Measurements from ENCODE around the gene ENTPD6.
"Not testable (repeated sequence)": the region's sequence is repeated elsewhere in the genome, so short reads cannot be mapped to it uniquely, and the experiment has no call there.

The ENTPD6 gene

DNA sequence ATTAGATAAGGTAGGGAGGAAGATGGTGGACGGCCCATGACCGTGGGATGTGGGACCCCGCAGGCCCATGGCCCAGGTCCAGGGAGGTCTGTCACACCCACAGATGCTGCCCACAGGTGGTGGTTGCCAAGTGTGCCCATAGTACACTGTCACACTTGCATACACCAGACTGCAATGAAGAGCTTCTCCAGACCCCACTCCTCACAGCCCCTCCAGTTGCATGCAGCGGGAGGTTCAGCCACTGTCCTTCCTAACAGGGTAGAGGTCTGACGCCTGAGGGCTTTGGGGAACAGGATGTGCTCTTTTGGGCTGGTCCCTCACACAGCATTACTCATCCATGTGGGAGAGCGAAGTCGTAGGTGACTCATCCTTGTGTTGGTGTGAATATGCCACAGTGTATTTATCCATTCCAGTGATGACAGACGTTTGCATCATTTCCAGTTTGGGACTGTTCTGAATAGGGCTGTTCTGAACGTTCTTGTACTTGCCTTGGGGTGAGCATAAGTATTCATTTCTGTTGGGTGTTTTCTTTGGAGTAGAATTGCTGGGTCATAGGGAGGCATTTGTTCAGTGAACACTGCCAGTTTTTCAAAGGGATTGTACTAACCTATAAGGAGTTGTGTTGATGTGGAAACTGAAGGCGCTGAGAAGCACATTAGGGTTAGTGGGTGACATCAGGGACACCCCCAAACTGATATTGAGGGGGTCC lies 42.3 kb downstream of the ENTPD6 start:
- Histone ChIP-seq H2BK5ac (ENCODE audit: low read length) (no peak overlapping the region), H3K23ac (ENCODE audit: low read length) (no peak overlapping the region), H3K9ac (ENCODE audit: low read length) (no peak overlapping the region), H3K36me3 (ENCODE audit: control insufficient read depth, insufficient read depth, low read length) (no peaks in the 10 kb centered on the region), H2BK120ac (ENCODE audit: low read depth, low read length) (no peak overlapping the region), H3K56ac (ENCODE audit: low read length) (no peak overlapping the region), H3K79me1 (ENCODE audit: low read length) (no peaks in the 10 kb centered on the region), H3K18ac (ENCODE audit: low read length) (no peak overlapping the region), H3K27ac (ENCODE audit: low read depth, low read length) (no peak overlapping the region), H3K27me3 (ENCODE audit: insufficient read depth, low read length, poor library complexity) (no peaks in the 10 kb centered on the region), H2AK5ac (ENCODE audit: low read length) (no peak overlapping the region), H4K8ac (ENCODE audit: low read depth, low read length) (no peak overlapping the region), H3K4ac (ENCODE audit: low read depth, low read length) (no peak overlapping the region), H3K4me1 (ENCODE audit: control insufficient read depth, low read depth, low read length) (peaks cover 2% of the 10 kb centered on the region), H3K4me3 (ENCODE audit: low read length) (no peak overlapping the region), H2BK15ac (replicated peaks; ENCODE audit: low read depth) (no peak overlapping the region), H3K4me2 (ENCODE audit: low read length) (no peak overlapping the region), H4K5ac (ENCODE audit: low read length) (no peak overlapping the region), H3K79me2 (ENCODE audit: control insufficient read depth, insufficient read depth, low read length) (no peaks in the 10 kb centered on the region)
- no CpG with 5 or more reads among the region's 10 CpGs for WGBS (ENCODE audit: extremely low coverage, insufficient coverage, low lambda C conversion rate)
- DNase-seq = peak; percentile 93

GRCh38 chr20:25238319-25239037 lies 43.0 kb downstream of the ENTPD6 start:
- Histone ChIP-seq H3K27me3 (ENCODE audit: insufficient read depth, low read length, poor library complexity) (no peaks in the 10 kb centered on the region), H3K4me1 (ENCODE audit: control insufficient read depth, low read depth, low read length) (peaks cover 2% of the 10 kb centered on the region), H3K4me3 (ENCODE audit: low read length) (no peak overlapping the region), H4K8ac (ENCODE audit: low read depth, low read length) (no peak overlapping the region), H3K56ac (ENCODE audit: low read length) (peak overlapping the region; percentile 6), H3K4me2 (ENCODE audit: low read length) (no peak overlapping the region), H2AK5ac (ENCODE audit: low read length) (no peak overlapping the region), H3K79me1 (ENCODE audit: low read length) (no peaks in the 10 kb centered on the region), H3K4ac (ENCODE audit: low read depth, low read length) (no peak overlapping the region), H2BK120ac (ENCODE audit: low read depth, low read length) (no peak overlapping the region), H3K79me2 (ENCODE audit: control insufficient read depth, insufficient read depth, low read length) (no peaks in the 10 kb centered on the region), H2BK5ac (ENCODE audit: low read length) (no peak overlapping the region), H3K18ac (ENCODE audit: low read length) (no peak overlapping the region), H2BK15ac (replicated peaks; ENCODE audit: low read depth) (no peak overlapping the region), H3K27ac (ENCODE audit: low read depth, low read length) (no peak overlapping the region), H3K36me3 (ENCODE audit: control insufficient read depth, insufficient read depth, low read length) (no peaks in the 10 kb centered on the region), H3K9ac (ENCODE audit: low read length) (no peak overlapping the region), H3K23ac (ENCODE audit: low read length) (no peak overlapping the region), H4K5ac (ENCODE audit: low read length) (no peak overlapping the region)
- WGBS (ENCODE audit: extremely low coverage, insufficient coverage, low lambda C conversion rate) = no CpG with 5 or more reads among the region's 12 CpGs
- no peak for DNase-seq

DNA sequence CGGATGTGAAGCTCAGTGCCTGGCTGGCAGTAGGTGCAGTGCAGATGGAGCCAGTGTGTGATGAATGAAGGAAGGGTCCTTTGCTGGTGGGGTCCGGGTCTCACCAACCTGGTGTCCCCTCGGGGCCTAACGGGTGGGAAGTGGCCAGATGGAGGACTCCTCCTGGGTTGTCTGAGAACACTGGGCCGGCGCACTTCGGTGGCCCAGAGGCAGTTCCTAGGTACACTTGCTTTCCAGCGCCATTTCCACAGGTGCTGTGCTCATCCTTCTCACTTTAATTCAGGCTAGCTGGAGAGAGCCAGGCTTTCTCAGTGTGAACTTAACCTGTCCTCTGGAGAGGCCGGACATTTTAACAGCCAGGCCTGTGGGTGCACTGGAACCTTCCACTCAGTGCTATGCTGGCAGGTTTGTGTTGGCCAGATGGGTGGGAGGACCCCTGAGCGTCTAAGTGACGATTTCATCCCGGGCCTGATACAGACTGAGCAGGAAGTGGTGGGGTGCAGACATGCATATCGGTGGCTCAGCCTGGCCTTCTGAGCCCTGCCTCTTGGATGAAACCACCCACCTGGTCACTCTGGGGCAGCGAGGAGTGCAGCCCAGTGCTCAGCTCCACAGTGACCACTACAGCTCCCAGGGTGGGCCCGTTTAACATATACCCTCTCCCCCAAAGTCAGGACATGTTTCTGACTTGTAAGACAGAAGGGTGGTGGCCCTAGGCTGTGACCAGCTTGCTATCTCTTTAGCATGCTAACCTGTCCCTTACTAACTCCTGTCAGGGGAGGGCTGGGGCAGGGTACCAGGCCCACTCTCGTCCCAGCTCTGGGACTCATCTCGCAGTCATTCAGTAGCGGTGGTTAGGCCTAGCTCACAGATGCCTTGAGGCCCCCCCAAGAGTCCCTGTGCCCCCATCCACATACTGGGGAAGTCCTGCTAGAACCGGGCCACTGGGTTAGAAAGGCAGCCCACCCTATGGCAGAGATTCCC lies 44.2 kb downstream of the ENTPD6 start:
- Histone ChIP-seq H2BK5ac (ENCODE audit: low read length) (no peak overlapping the region), H3K27me3 (ENCODE audit: insufficient read depth, low read length, poor library complexity) (no peaks in the 10 kb centered on the region), H3K79me1 (ENCODE audit: low read length) (no peaks in the 10 kb centered on the region), H3K23ac (ENCODE audit: low read length) (no peak overlapping the region), H3K79me2 (ENCODE audit: control insufficient read depth, insufficient read depth, low read length) (no peaks in the 10 kb centered on the region), H3K4me2 (ENCODE audit: low read length) (no peak overlapping the region), H3K56ac (ENCODE audit: low read length) (no peak overlapping the region), H3K9ac (ENCODE audit: low read length) (no peak overlapping the region), H3K4me1 (ENCODE audit: control insufficient read depth, low read depth, low read length) (peaks cover 2% of the 10 kb centered on the region), H4K5ac (ENCODE audit: low read length) (no peak overlapping the region), H3K18ac (ENCODE audit: low read length) (no peak overlapping the region), H3K36me3 (ENCODE audit: control insufficient read depth, insufficient read depth, low read length) (no peaks in the 10 kb centered on the region), H4K8ac (ENCODE audit: low read depth, low read length) (no peak overlapping the region), H2BK120ac (ENCODE audit: low read depth, low read length) (no peak overlapping the region), H3K4ac (ENCODE audit: low read depth, low read length) (no peak overlapping the region), H2AK5ac (ENCODE audit: low read length) (no peak overlapping the region), H3K4me3 (ENCODE audit: low read length) (no peak overlapping the region), H2BK15ac (replicated peaks; ENCODE audit: low read depth) (no peak overlapping the region), H3K27ac (ENCODE audit: low read depth, low read length) (no peak overlapping the region)
- DNase-seq = no peak
- no CpG with 5 or more reads among the region's 19 CpGs for WGBS (ENCODE audit: extremely low coverage, insufficient coverage, low lambda C conversion rate)

GRCh38 chr20:25240851-25241658 lies 45.5 kb downstream of the ENTPD6 start:
- DNase-seq; H4K8ac ChIP-seq (ENCODE audit: low read depth, low read length); H4K5ac ChIP-seq (ENCODE audit: low read length); H3K4me2 ChIP-seq (ENCODE audit: low read length); H3K27me3 ChIP-seq (ENCODE audit: insufficient read depth, low read length, poor library complexity); H3K4ac ChIP-seq (ENCODE audit: low read depth, low read length); H3K18ac ChIP-seq (ENCODE audit: low read length); H3K9ac ChIP-seq (ENCODE audit: low read length); H3K27ac ChIP-seq (ENCODE audit: low read depth, low read length); H2AK5ac ChIP-seq (ENCODE audit: low read length); H3K36me3 ChIP-seq (ENCODE audit: control insufficient read depth, insufficient read depth, low read length); H2BK120ac ChIP-seq (ENCODE audit: low read depth, low read length); H2BK5ac ChIP-seq (ENCODE audit: low read length); H3K79me1 ChIP-seq (ENCODE audit: low read length); H2BK15ac ChIP-seq (replicated peaks; ENCODE audit: low read depth); H3K56ac ChIP-seq (ENCODE audit: low read length); H3K4me3 ChIP-seq (ENCODE audit: low read length); H3K79me2 ChIP-seq (ENCODE audit: control insufficient read depth, insufficient read depth, low read length); H3K4me1 ChIP-seq (ENCODE audit: control insufficient read depth, low read depth, low read length); H3K23ac ChIP-seq (ENCODE audit: low read length): not testable (repeated sequence)
- WGBS (ENCODE audit: extremely low coverage, insufficient coverage, low lambda C conversion rate) = no CpG with 5 or more reads among the region's 9 CpGs

GRCh38 chr20:25241659-25241955 lies 46.1 kb downstream of the ENTPD6 start:
- H3K4ac ChIP-seq (ENCODE audit: low read depth, low read length); H3K27me3 ChIP-seq (ENCODE audit: insufficient read depth, low read length, poor library complexity); H2AK5ac ChIP-seq (ENCODE audit: low read length); H2BK15ac ChIP-seq (replicated peaks; ENCODE audit: low read depth); H3K79me2 ChIP-seq (ENCODE audit: control insufficient read depth, insufficient read depth, low read length); H3K27ac ChIP-seq (ENCODE audit: low read depth, low read length); H4K8ac ChIP-seq (ENCODE audit: low read depth, low read length); H3K4me3 ChIP-seq (ENCODE audit: low read length); H3K18ac ChIP-seq (ENCODE audit: low read length); H3K4me2 ChIP-seq (ENCODE audit: low read length); H3K56ac ChIP-seq (ENCODE audit: low read length); H3K36me3 ChIP-seq (ENCODE audit: control insufficient read depth, insufficient read depth, low read length); H2BK120ac ChIP-seq (ENCODE audit: low read depth, low read length); H4K5ac ChIP-seq (ENCODE audit: low read length); H3K23ac ChIP-seq (ENCODE audit: low read length); H3K9ac ChIP-seq (ENCODE audit: low read length); H3K79me1 ChIP-seq (ENCODE audit: low read length); H3K4me1 ChIP-seq (ENCODE audit: control insufficient read depth, low read depth, low read length); H2BK5ac ChIP-seq (ENCODE audit: low read length): not testable (repeated sequence)
- WGBS (ENCODE audit: extremely low coverage, insufficient coverage, low lambda C conversion rate) = no CpG with 5 or more reads among the region's 4 CpGs
- peak; percentile 33 for DNase-seq
